ENCODE results near the gene SIPA1L3. TPM values are rescaled to one million over a fixed set of nuclear protein-coding genes. Genes with fewer than 3 reads are reported as not detected.
A peak's percentile ranks its signal among the peaks of the same experiment; 100 is the strongest.

SIPA1L3 gene
- total RNA-seq, 2 experiments from 2014 or later = 15.5 to 17.7 TPM

DNA sequence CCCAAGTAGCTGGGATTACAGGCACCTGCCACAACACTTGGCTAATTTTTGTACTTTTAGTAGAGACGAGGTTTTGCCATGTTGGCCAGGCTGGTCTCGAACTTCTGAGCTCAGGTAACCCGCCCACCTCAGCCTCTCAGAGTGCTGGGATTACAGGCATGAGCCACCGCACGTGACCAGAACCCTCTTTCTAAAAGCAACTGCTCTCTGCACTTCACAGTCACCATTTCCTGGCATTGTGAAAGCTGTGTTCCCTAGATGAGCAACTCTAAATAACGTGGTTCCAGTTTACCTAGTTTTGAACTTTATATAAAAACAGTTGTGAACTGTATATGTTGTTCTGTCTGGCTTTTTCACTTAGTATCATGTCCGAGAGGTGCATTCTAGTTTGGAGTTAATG is 152.9 kb downstream of the SIPA1L3 start:
- peak overlapping the region; percentile 79 for H3K27ac Mint-ChIP-seq
- peaks cover 13% of the 10 kb centered on the region for H3K4me1 Mint-ChIP-seq (ENCODE audit: low read depth)
- Histone ChIP-seq H3K36me3 (ENCODE audit: insufficient read depth, low read length) (no peaks in the 10 kb centered on the region), H3K4me1 (ENCODE audit: insufficient read depth, low read length) (peaks cover 8% of the 10 kb centered on the region), H3K4me3 (ENCODE audit: low read length) (no peak overlapping the region), H3K9me3 (ENCODE audit: control insufficient read depth in 1 of 2, insufficient read depth in 1 of 2, low read length in 2 of 2) (no peaks in the 10 kb centered on the region), H3K27me3 (ENCODE audit: control insufficient read depth in 1 of 2, insufficient read depth in 2 of 2, low read length in 2 of 2) (no peaks in the 10 kb centered on the region), H3K27ac (ENCODE audit: low read depth in 1 of 2, low read length in 2 of 2) (no peak overlapping the region)
- no peaks in the 10 kb centered on the region for H3K27me3 Mint-ChIP-seq
- TF ChIP-seq, protein P1, sequence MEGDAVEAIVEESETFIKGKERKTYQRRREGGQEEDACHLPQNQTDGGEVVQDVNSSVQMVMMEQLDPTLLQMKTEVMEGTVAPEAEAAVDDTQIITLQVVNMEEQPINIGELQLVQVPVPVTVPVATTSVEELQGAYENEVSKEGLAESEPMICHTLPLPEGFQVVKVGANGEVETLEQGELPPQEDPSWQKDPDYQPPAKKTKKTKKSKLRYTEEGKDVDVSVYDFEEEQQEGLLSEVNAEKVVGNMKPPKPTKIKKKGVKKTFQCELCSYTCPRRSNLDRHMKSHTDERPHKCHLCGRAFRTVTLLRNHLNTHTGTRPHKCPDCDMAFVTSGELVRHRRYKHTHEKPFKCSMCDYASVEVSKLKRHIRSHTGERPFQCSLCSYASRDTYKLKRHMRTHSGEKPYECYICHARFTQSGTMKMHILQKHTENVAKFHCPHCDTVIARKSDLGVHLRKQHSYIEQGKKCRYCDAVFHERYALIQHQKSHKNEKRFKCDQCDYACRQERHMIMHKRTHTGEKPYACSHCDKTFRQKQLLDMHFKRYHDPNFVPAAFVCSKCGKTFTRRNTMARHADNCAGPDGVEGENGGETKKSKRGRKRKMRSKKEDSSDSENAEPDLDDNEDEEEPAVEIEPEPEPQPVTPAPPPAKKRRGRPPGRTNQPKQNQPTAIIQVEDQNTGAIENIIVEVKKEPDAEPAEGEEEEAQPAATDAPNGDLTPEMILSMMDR (IDR thresholded peaks at IDR 0.05) = no peak
- ChIA-PET CTCF (interaction anchor here (0.7 kb wide), 1 partner anchor 341 kb away, joined by 3 read pairs; no protein-coding TSS in a partner anchor), POLR2A (interaction anchor here (2.2 to 3.8 kb wide), 2 partner anchors 11 to 153 kb away, joined by 9 to 23 read pairs; partner anchors contain the start of genes SIPA1L3 and WDR87)
- DNase-seq (peak in 6 of 14 experiments; percentile 7 to 55 (median 24)), ATAC-seq (ENCODE audit: poor library complexity) (peak; percentile 57)
- H3K9me3 Mint-ChIP-seq = no peaks in the 10 kb centered on the region
- intact Hi-C loops (cut with DNase I, micrococcal nuclease) = no loop called here
- no peaks in the 10 kb centered on the region for H3K36me3 Mint-ChIP-seq (ENCODE audit: low read depth)
- no peak overlapping the region for H3K4me3 Mint-ChIP-seq

DNA sequence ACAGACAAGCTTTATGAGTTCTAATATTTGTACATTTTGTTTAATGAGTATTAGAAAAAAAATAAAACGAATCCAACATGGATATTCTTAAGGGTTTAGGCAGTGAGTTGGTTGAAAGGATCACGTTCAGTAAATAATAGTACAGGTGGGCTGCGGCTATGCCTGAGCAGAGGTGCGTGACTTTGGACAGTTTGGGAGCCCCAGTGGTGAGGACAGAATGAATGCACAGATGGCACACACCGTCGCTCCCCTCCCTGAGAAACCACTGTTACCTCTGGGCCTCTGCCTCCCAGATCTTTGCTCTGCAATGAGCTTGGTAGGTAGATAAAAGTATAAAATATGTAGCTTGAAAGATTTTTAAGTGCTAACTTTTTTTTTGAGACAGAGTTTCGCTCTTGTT is 153.3 kb downstream of the SIPA1L3 start:
- intact Hi-C loops (cut with DNase I, micrococcal nuclease) = no loop called here
- H3K36me3 Mint-ChIP-seq (ENCODE audit: low read depth) = no peaks in the 10 kb centered on the region
- ChIA-PET POLR2A (interaction anchor here (2.2 to 3.8 kb wide), 2 partner anchors 11 to 153 kb away, joined by 9 to 23 read pairs; partner anchors contain the start of genes SIPA1L3 and WDR87), CTCF (no interaction called here)
- Histone ChIP-seq H3K4me3 (ENCODE audit: low read length) (no peak overlapping the region), H3K27ac (ENCODE audit: low read depth in 1 of 2, low read length in 2 of 2) (no peak overlapping the region), H3K27me3 (ENCODE audit: control insufficient read depth in 1 of 2, insufficient read depth in 2 of 2, low read length in 2 of 2) (no peaks in the 10 kb centered on the region), H3K9me3 (ENCODE audit: control insufficient read depth in 1 of 2, insufficient read depth in 1 of 2, low read length in 2 of 2) (no peaks in the 10 kb centered on the region), H3K36me3 (ENCODE audit: insufficient read depth, low read length) (no peaks in the 10 kb centered on the region), H3K4me1 (ENCODE audit: insufficient read depth, low read length) (peaks cover 8% of the 10 kb centered on the region)
- H3K4me1 Mint-ChIP-seq (ENCODE audit: low read depth) = peaks cover 13% of the 10 kb centered on the region
- H3K4me3 Mint-ChIP-seq = no peak overlapping the region
- TF ChIP-seq, protein P1 (IDR thresholded peaks at IDR 0.05) = no peak
- ATAC-seq (ENCODE audit: poor library complexity) = no peak
- peak overlapping the region; percentile 79 for H3K27ac Mint-ChIP-seq
- peak in 1 of 14 experiments; percentile 16 for DNase-seq
- no peaks in the 10 kb centered on the region for H3K9me3 Mint-ChIP-seq
- no peaks in the 10 kb centered on the region for H3K27me3 Mint-ChIP-seq

DNA sequence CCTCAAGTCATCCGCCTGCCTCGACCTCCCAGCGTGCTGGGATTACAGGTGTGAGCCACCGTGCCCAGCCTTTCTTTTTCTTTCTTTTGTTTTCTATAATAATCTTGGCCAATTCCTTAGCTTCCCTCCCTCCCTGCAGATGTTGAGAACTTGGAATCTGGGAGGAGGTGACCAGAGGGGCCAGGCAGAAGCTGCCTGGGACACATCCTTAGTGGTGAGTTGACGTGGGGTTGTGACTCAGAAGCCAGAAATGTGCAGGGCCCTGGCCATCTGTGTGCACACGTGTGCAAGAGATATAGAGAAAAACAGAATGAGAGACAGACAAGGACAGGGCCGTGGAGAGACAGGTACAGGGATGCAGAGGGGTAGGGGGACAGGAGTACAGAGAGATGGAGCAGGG is 154.3 kb downstream of the SIPA1L3 start:
- peaks cover 11% of the 10 kb centered on the region for H3K4me1 Mint-ChIP-seq (ENCODE audit: low read depth)
- ChIA-PET CTCF (no interaction called here), POLR2A (interaction anchor here (3.8 kb wide), 1 partner anchor 12 kb away, joined by 23 read pairs; no protein-coding TSS in a partner anchor)
- no peaks in the 10 kb centered on the region for H3K36me3 ChIP-seq (ENCODE audit: insufficient read depth, low read length)
- no peak for DNase-seq
- H3K27ac ChIP-seq (ENCODE audit: low read depth in 1 of 2, low read length in 2 of 2) = no peak overlapping the region
- no peaks in the 10 kb centered on the region for H3K9me3 ChIP-seq (ENCODE audit: control insufficient read depth in 1 of 2, insufficient read depth in 1 of 2, low read length in 2 of 2)
- H3K36me3 Mint-ChIP-seq (ENCODE audit: low read depth) = no peaks in the 10 kb centered on the region
- no peak overlapping the region for H3K4me3 ChIP-seq (ENCODE audit: low read length)
- H3K4me3 Mint-ChIP-seq = no peak overlapping the region
- TF ChIP-seq, protein P1 (IDR thresholded peaks at IDR 0.05) = no peak
- peaks cover 8% of the 10 kb centered on the region for H3K4me1 ChIP-seq (ENCODE audit: insufficient read depth, low read length)
- no peaks in the 10 kb centered on the region for H3K9me3 Mint-ChIP-seq
- no peak overlapping the region for H3K27ac Mint-ChIP-seq
- ATAC-seq (ENCODE audit: poor library complexity) = no peak
- no peaks in the 10 kb centered on the region for H3K27me3 ChIP-seq (ENCODE audit: control insufficient read depth in 1 of 2, insufficient read depth in 2 of 2, low read length in 2 of 2)
- no peaks in the 10 kb centered on the region for H3K27me3 Mint-ChIP-seq
- intact Hi-C loops (cut with DNase I, micrococcal nuclease) = no loop called here
